GM21825 (cell line): ENCODE results near the gene RAMP3.
"Not testable (repeated sequence)": the region's sequence is repeated elsewhere in the genome, so short reads cannot be mapped to it uniquely, and the experiment has no call there.

ENCODE experiments used
- ATAC-seq: cut with Tn5 transposase; IDR thresholded peaks from one replicate; pipeline ENCODE4 v1.9.1; 2021; ENCODE audit warnings: mild to moderate bottlenecking, moderate library complexity; ENCODE audit not compliant: unreplicated experiment

RAMP3 gene

GRCh38 chr7:45156516-45157272 lies 897 bp upstream of the RAMP3 start:
- ATAC-seq = no peak

DNA sequence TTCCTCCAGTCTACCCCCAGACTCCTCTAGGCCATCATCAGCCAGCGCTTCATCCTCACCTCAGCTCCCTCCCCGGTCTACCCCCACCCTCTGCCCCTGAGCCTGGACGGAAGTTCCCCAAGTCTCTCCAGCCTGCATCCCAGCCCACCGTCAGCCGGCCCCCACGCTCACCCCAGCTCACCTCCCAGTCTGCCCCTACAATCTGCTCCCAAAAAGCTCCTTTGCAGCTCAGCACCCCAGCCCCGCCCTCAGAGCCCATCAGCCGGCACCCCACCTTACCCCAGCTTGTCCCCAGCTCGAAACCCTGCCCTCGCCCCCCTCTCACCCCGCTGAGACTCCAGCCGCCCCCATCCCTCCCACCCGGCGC lies 322 bp upstream of the RAMP3 start:
- no peak for ATAC-seq

DNA sequence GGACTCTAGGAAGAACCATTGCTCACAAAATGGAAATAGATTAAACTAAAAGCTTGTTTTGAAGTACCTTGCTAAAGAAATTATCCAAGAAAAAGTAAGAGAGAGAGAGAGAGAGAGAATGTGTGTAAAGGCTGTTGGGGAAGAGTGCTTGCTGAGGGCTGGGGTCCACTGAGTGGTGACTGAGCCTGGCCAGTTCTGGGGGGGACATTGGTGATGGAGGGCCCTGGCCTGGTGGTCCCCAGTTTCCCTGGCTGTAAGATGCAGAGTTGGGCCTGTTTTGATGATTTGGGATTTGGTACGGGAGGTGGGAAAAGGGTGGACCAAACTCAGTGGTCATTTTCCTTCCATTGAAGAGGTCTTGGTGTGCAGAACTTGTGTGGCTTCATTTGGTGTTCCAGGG lies 880 bp downstream of the RAMP3 start:
- ATAC-seq = no peak

- ATAC-seq = no peak
Observed at GRCh38 chr7:45159296-45159695, 1.7 kb downstream of the RAMP3 start.

- no peak for ATAC-seq
Observed at GRCh38 chr7:45160417-45160881, 2.9 kb downstream of the RAMP3 start.

DNA sequence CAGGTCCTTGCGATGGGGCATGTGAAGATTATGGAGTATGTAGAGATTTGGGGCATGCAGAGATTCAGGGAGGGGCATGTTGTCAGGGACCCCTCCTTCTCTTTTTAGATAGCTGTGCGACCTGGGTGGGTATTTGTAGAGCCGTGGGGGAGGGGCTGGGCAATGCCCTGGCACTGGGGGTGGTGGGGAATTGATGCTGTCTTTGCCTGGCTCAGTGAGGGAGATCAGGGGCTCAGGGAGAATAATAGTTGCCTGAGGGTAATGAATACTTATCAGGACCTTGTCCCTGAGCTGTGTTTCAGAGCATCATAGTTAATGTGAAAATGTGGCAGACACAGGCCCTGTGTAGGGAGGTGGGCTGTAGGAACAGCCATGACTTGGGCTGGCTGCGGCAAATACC lies 3.5 kb downstream of the RAMP3 start:
- ATAC-seq = no peak

DNA sequence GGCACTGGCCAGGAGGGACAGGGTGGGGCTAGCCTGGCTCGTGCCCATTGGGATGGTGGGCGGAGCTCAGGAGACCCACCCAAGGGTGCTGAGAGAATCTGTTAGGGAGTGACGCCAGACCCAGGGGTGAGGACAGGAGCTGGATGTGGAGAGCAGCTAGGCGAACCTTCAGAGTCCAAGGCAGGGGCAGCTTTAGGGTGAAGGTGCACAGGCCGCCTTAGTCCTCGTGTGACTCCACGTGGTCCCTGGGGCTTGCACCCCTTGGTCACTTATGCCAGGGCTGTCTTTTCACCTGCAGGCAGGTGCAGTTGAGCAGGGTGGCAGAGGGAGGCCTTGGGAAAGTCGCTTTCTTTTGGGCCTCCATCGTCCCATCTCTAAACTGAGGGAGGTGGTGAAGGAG lies 4.3 kb downstream of the RAMP3 start:
- no peak for ATAC-seq

- no peak for ATAC-seq
Observed at GRCh38 chr7:45162311-45162845, 4.8 kb downstream of the RAMP3 start.

DNA sequence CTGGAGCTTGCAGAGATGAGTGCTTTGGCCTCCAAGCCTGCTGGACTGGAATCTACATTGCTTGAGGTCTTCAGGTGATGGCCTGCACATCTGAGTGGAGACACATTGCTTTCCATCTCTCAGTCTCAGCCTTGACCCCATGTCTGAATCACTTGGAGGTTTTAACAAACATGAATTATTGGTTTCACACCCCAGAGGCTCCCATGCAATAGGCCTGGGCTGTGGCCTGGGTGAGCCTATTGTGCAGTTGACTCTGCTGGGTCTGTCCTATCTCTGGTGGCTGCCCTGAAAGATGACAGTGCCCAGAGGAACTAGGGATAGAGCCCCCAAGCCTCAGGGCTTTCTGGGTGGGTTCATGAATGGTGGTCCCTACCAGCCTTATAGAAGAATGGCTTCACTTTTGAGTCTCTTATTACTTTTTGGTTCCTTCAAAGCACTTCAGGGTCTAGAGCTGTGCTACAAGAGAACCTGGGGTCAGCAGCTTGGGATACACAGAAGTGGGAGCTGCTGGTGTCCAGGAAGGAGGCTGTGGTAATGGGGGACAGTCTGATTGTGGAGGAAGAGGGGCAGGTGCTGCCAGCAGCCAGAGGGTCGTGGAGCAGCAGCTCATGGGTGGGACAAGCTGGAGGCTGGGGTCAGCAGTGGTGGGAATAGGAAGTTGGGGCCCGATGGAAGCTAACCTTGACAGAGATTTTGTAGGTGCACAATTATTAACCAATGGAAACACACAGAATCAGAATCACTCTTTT lies 5.5 kb downstream of the RAMP3 start:
- ATAC-seq = no peak

GRCh38 chr7:45163692-45164052 lies 6.1 kb downstream of the RAMP3 start:
- ATAC-seq = no peak

- not testable (repeated sequence) for ATAC-seq
Observed at GRCh38 chr7:45164271-45164670, 6.7 kb downstream of the RAMP3 start.

GRCh38 chr7:45165857-45166256 lies 8.3 kb downstream of the RAMP3 start:
- no peak for ATAC-seq

DNA sequence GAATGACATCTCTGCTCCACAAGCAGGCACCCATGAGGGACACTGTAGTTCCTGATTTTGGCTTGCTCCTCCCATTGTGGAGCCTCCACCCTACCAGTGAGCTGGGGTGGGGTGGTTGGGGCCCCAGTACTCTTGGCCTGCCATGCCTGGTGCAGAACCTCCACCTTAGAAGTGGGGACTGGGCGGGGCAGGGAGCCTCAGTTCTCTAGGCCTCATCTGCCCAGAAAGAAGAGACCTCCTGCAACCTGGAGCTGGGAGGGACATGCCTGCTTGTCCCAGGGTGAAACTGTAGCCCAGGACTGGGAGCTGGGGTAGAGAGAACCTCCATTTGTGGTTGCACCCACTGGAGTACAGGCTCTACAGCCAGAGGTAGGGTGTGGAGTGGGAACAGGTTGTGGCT lies 14.4 kb downstream of the RAMP3 start:
- ATAC-seq = no peak

DNA sequence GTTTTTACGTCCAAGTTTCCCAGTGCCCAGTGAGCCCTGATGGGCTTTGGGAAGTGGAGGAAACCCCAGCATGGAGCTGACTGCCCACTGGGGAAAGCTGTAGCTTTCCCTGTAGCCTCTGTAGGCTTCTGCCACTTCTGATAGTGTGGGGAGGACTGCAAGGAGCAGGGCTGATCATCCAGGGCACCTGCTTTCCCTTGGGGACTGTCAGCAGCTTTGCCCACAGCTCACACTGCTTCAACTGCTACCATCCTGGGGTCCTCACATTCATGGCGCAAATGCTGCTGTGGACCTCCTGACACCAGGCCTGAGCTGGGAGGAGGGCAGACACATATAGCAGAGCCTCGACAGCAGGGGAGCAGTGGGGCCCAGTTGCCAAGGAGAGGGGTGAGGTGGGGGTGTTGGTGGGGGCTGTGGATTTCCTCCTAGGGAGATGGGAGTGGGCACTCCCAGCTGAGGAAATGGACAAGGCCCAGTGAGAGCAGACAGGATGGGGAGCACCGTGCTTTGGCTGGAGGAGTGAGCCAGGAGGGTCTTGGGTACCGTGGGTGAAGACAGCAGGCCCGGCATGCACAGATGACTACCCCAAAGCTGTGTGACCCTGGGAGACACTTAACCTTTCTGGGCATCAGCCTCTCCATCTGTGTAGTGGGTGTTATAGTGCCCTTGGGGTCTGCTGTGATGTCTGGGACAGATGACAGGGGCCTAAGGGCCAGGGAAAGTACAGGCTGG lies 16.2 kb downstream of the RAMP3 start:
- no peak for ATAC-seq

DNA sequence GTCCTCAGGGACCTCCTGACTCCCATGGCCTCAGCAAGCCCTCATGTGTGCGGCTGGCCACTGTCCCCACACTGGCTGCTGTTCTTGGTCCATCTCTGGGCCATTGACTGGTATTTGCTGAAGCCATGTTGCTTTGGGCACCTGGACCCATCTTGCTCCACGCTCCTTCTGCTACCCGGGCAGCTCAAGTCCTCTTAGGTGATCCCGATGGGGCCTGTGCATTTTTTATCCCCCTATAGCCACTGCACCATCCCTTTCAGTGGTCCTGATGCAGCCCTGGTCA lies 16.7 kb downstream of the RAMP3 start:
- no peak for ATAC-seq

GRCh38 chr7:45174966-45175765 lies 17.6 kb downstream of the RAMP3 start:
- ATAC-seq = no peak

GRCh38 chr7:45176091-45176490 lies 18.5 kb downstream of the RAMP3 start:
- ATAC-seq = no peak

GRCh38 chr7:45176886-45177731 lies 19.5 kb downstream of the RAMP3 start:
- ATAC-seq = no peak

DNA sequence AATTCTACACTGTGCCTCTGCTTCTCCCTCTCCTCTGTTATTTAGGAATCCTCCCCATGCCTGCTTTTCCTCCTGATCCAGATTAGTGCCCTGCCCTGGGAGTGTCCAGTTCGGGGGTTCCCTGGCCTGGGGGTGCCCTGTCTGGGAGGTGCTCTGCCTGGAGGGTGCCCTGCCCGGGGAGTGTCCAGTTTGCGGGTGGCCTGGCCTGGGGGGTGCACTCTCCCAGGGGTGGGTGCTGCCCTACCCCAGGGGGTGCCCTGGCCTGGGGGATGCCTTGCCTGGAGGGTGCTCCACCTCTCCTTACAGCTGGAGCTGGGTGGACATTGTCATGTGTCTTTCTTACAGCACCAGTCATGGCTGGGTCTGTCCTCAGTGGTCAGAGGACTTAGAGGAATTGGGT lies 20.2 kb downstream of the RAMP3 start:
- no peak for ATAC-seq
